CD8-positive, alpha-beta memory T cell (primary cell): Measurements from ENCODE around the gene DUSP7. TPM values are rescaled to one million over a fixed set of nuclear protein-coding genes. Genes with fewer than 3 reads are reported as not detected.
"Not testable (repeated sequence)": the region's sequence is repeated elsewhere in the genome, so short reads cannot be mapped to it uniquely, and the experiment has no call there.

Experiments used
- CTCF ChIA-PET: fragments of 350-600 bp; sonication (Branson Sonifier 250); formaldehyde crosslinking; loops from one replicate; lab custom pipeline; 2021; ENCODE audit warnings: antibody characterized with exemption; lab: Charles Lee
- POLR2A ChIA-PET: fragments of 350-600 bp; sonication (Branson Sonifier 250); formaldehyde crosslinking; loops from one replicate; lab custom pipeline; 2021; ENCODE audit warnings: antibody characterized with exemption; lab: Charles Lee
- DNase-seq, 5 donors: peaks; one replicate each; pipeline versions ENCODE4 v3.0.0 to v3.0.0-alpha.2; 2020 to 2022; ENCODE audit warnings: mixed read lengths in 1 of 5
- H3K27ac ChIP-seq: one replicate; pipeline ENCODE4 v1.7.0; 2013; ENCODE audit warnings: low read depth, mild to moderate bottlenecking, low read length, moderate library complexity
- H3K27me3 ChIP-seq: 2 replicates; pipeline ENCODE4 v1.7.0; 2013; ENCODE audit warnings: low read length, mild to moderate bottlenecking; ENCODE audit not compliant: insufficient read depth, poor library complexity, severe bottlenecking
- H3K36me3 ChIP-seq: 2 replicates; pipeline ENCODE4 v1.7.0; 2013; ENCODE audit warnings: mild to moderate bottlenecking, low read length, moderate library complexity; ENCODE audit not compliant: insufficient read depth
- H3K4me1 ChIP-seq: 2 replicates; pipeline ENCODE4 v1.7.0; 2013; ENCODE audit warnings: mild to moderate bottlenecking, low read length, moderate library complexity; ENCODE audit not compliant: insufficient read depth
- H3K4me3 ChIP-seq: 2 replicates; pipeline ENCODE4 v1.7.0; 2013; ENCODE audit warnings: mild to moderate bottlenecking, low read length
- H3K9me3 ChIP-seq: 2 replicates; pipeline ENCODE4 v1.7.0; 2013; ENCODE audit warnings: mild to moderate bottlenecking, low read length
- H3K27ac Mint-ChIP-seq, 8 donors: one replicate each; pipeline ENCODE4 v1.8.0; 2020 to 2021; ENCODE audit warnings: mixed read lengths in 8 of 8, mild to moderate bottlenecking in 6 of 8, inconsistent platforms in 3 of 8, moderate library complexity in 3 of 8
- H3K27me3 Mint-ChIP-seq, 2 donors: one replicate each; pipeline ENCODE4 v1.8.0; 2020 to 2021; ENCODE audit warnings: mixed read lengths in 2 of 2, mild to moderate bottlenecking in 1 of 2, moderate library complexity in 1 of 2
- H3K36me3 Mint-ChIP-seq, 3 donors: one replicate each; pipeline ENCODE4 v1.8.0; 2020 to 2021; ENCODE audit warnings: mixed read lengths in 3 of 3, inconsistent platforms in 1 of 3, mild to moderate bottlenecking in 1 of 3
- H3K4me1 Mint-ChIP-seq, 3 donors: one replicate each; pipeline ENCODE4 v1.8.0; 2020 to 2021; ENCODE audit warnings: mixed read lengths in 3 of 3, inconsistent platforms in 1 of 3, mild to moderate bottlenecking in 1 of 3
- H3K4me3 Mint-ChIP-seq, 7 donors: one replicate each; pipeline ENCODE4 v1.8.0; 2020 to 2021; ENCODE audit warnings: mixed read lengths in 7 of 7, mild to moderate bottlenecking in 6 of 7, moderate library complexity in 4 of 7, inconsistent platforms in 2 of 7
- H3K9me3 Mint-ChIP-seq, 5 donors: one replicate each; pipeline ENCODE4 v1.8.0; 2020 to 2022; ENCODE audit warnings: mixed read lengths in 5 of 5, mild to moderate bottlenecking in 3 of 5, moderate library complexity in 2 of 5, inconsistent platforms in 1 of 5
- polyA plus RNA-seq: library from polyadenylated mRNA; unstranded; fragments of 300-500 nt; fragmentation: Illumina TruSeq; gene quantifications from one replicate; pipeline ENCODE4 v1.2.3, GENCODE V29; 2021
- total RNA-seq, 2 experiments: library from RNA; stranded (reverse); gene quantifications; one replicate each; pipeline ENCODE4 v1.2.3, GENCODE V29; 2021

The DUSP7 gene
- total and polyA plus RNA-seq, 3 experiments from 2014 or later = 7.2 to 27.2 (median 26.3) TPM

DNA sequence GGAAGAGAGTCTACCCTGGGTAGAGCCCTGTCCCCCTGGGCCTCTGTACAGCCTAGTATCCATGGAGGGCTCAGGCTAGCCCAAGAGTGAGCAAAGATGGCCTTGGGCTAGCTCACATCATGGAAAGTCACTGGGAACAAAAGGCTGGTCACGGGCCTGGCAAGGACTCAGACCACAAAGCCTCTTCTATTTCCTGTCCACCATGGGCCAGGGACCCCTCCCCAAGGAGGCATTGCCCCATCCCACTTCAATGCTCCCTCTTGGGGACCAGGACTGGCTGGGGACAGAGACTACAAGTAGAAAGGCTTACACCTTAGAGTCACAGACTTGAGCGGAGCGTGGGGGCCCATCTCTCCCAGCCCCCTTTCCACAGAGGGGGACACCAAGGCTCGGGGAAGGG, 16.9 kb downstream of the DUSP7 start:
- H3K36me3 Mint-ChIP-seq = no peaks in the 10 kb centered on the region
- DNase-seq = no peak
- Histone ChIP-seq H3K27ac (no peak overlapping the region), H3K27me3 (no peaks in the 10 kb centered on the region), H3K9me3 (no peaks in the 10 kb centered on the region), H3K4me3 (no peak overlapping the region), H3K36me3 (no peaks in the 10 kb centered on the region), H3K4me1 (no peaks in the 10 kb centered on the region)
- no peak overlapping the region for H3K4me3 Mint-ChIP-seq
- CTCF ChIA-PET = no interaction called here
- H3K9me3 Mint-ChIP-seq = no peaks in the 10 kb centered on the region
- H3K27ac Mint-ChIP-seq = no peak overlapping the region
- peaks cover 0 to 2% of the 10 kb centered on the region in 2 donors for H3K27me3 Mint-ChIP-seq
- POLR2A ChIA-PET = no interaction called here
- peaks cover 8 to 19% (median 11%) of the 10 kb centered on the region in 3 donors for H3K4me1 Mint-ChIP-seq

GRCh38 chr3:52038227-52038626, 18.1 kb downstream of the DUSP7 start:
- Mint-ChIP-seq H3K36me3 (no peaks in the 10 kb centered on the region), H3K4me1 (peaks cover 8 to 12% (median 10%) of the 10 kb centered on the region in 3 donors), H3K27me3 (peaks cover 0 to 2% of the 10 kb centered on the region in 2 donors), H3K4me3 (no peak overlapping the region), H3K27ac (no peak overlapping the region), H3K9me3 (no peaks in the 10 kb centered on the region)
- POLR2A ChIA-PET = no interaction called here
- Histone ChIP-seq H3K27ac (no peak overlapping the region), H3K9me3 (no peaks in the 10 kb centered on the region), H3K4me3 (no peak overlapping the region), H3K36me3 (no peaks in the 10 kb centered on the region), H3K27me3 (no peaks in the 10 kb centered on the region), H3K4me1 (no peaks in the 10 kb centered on the region)
- CTCF ChIA-PET = interaction anchor here (0.9 kb wide), 1 partner anchor 37 kb away, joined by 3 read pairs; no protein-coding TSS in a partner anchor
- DNase-seq = no peak

- POLR2A ChIA-PET = no interaction called here
- Histone ChIP-seq H3K27me3 (no peaks in the 10 kb centered on the region), H3K36me3 (no peaks in the 10 kb centered on the region), H3K9me3 (no peaks in the 10 kb centered on the region), H3K27ac (no peak overlapping the region), H3K4me3 (no peak overlapping the region), H3K4me1 (no peaks in the 10 kb centered on the region)
- peaks cover 8 to 12% (median 9%) of the 10 kb centered on the region in 3 donors for H3K4me1 Mint-ChIP-seq
- no peak overlapping the region for H3K4me3 Mint-ChIP-seq
- no peaks in the 10 kb centered on the region for H3K9me3 Mint-ChIP-seq
- DNase-seq = no peak
- H3K27ac Mint-ChIP-seq = no peak overlapping the region
- peaks cover 0 to 2% of the 10 kb centered on the region in 2 donors for H3K27me3 Mint-ChIP-seq
- CTCF ChIA-PET = interaction anchor here (0.9 to 2.4 kb wide), 5 partner anchors 16 to 107 kb away, joined by 3 to 16 read pairs (median 4); partner anchors contain the start of gene DUSP7
- H3K36me3 Mint-ChIP-seq = no peaks in the 10 kb centered on the region
Measured at GRCh38 chr3:52037291-52037690, 19.1 kb downstream of the DUSP7 start.

GRCh38 chr3:52036829-52037228, 19.5 kb downstream of the DUSP7 start:
- H3K9me3 Mint-ChIP-seq = no peaks in the 10 kb centered on the region
- H3K36me3 Mint-ChIP-seq = no peaks in the 10 kb centered on the region
- H3K4me3 Mint-ChIP-seq = no peak overlapping the region
- DNase-seq = peak in 2 of 5 donors; percentile 12 to 58
- ChIA-PET CTCF (interaction anchor here (0.6 to 2.4 kb wide), 9 partner anchors 17 to 108 kb away, joined by 3 to 16 read pairs (median 3); partner anchors contain the start of gene DUSP7), POLR2A (interaction anchor here (0.6 kb wide), 1 partner anchor 17 kb away, joined by 5 read pairs; no protein-coding TSS in a partner anchor)
- no peaks in the 10 kb centered on the region for H3K27me3 ChIP-seq
- H3K27ac Mint-ChIP-seq = peak overlapping the region in 1 of 8 donors; percentile 12
- H3K27me3 Mint-ChIP-seq = peaks cover 0 to 1% of the 10 kb centered on the region in 2 donors
- peaks cover 3 to 7% (median 6%) of the 10 kb centered on the region in 3 donors for H3K4me1 Mint-ChIP-seq
- H3K27ac ChIP-seq = no peak overlapping the region
- H3K4me3 ChIP-seq = no peak overlapping the region
- no peaks in the 10 kb centered on the region for H3K4me1 ChIP-seq
- no peaks in the 10 kb centered on the region for H3K36me3 ChIP-seq
- no peaks in the 10 kb centered on the region for H3K9me3 ChIP-seq

DNA sequence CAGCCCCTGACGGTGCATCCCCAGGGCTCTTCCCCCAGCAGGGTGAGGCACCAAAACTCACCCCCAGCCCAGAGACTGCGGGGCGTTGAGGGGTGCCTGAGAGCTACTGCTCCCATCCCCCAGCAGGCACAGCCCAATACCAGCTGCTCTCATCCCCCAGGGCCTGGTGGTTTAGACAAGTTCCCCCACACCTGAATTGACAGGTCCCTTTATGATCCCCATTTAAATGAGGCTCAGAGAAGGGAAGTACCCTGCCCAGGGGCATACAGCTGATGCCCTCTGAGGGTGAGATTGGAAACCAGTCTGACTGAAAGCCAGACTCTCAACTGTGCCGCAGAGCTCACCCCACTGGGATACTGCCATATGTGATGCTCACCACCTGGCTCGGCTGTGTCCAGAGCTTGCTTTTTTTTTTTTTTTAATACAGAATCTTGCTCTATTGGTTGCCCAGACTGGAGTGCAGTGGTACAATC, 20.1 kb downstream of the DUSP7 start:
- no peaks in the 10 kb centered on the region for H3K27me3 Mint-ChIP-seq
- ChIA-PET CTCF (interaction anchor here (0.6 to 2.4 kb wide), 8 partner anchors 17 to 108 kb away, joined by 3 to 16 read pairs (median 3); partner anchors contain the start of gene DUSP7), POLR2A (interaction anchor here (0.6 kb wide), 2 partner anchors 17 to 75 kb away, joined by 4 to 5 read pairs; no protein-coding TSS in a partner anchor)
- Histone ChIP-seq H3K4me1 (no peaks in the 10 kb centered on the region), H3K36me3 (no peaks in the 10 kb centered on the region), H3K27ac (no peak overlapping the region), H3K9me3 (no peaks in the 10 kb centered on the region), H3K27me3 (no peaks in the 10 kb centered on the region), H3K4me3 (no peak overlapping the region)
- H3K36me3 Mint-ChIP-seq = no peaks in the 10 kb centered on the region
- DNase-seq = no peak
- no peaks in the 10 kb centered on the region for H3K9me3 Mint-ChIP-seq
- no peak overlapping the region for H3K4me3 Mint-ChIP-seq
- peaks cover 0 to 1% (median 1%) of the 10 kb centered on the region in 3 donors for H3K4me1 Mint-ChIP-seq
- H3K27ac Mint-ChIP-seq = peak overlapping the region in 1 of 8 donors; percentile 12

GRCh38 chr3:52034651-52035050, 21.7 kb downstream of the DUSP7 start:
- no peak overlapping the region for H3K4me3 Mint-ChIP-seq
- H3K9me3 ChIP-seq = no peaks in the 10 kb centered on the region
- H3K4me1 ChIP-seq = no peaks in the 10 kb centered on the region
- no peaks in the 10 kb centered on the region for H3K27me3 Mint-ChIP-seq
- no peaks in the 10 kb centered on the region for H3K36me3 ChIP-seq
- no peaks in the 10 kb centered on the region for H3K36me3 Mint-ChIP-seq
- DNase-seq = no peak
- H3K27ac ChIP-seq = no peak overlapping the region
- no peaks in the 10 kb centered on the region for H3K27me3 ChIP-seq
- no peaks in the 10 kb centered on the region for H3K9me3 Mint-ChIP-seq
- H3K4me1 Mint-ChIP-seq = no peaks in the 10 kb centered on the region
- ChIA-PET CTCF (no interaction called here), POLR2A (no interaction called here)
- no peak overlapping the region for H3K4me3 ChIP-seq
- peak overlapping the region in 1 of 8 donors; percentile 87 for H3K27ac Mint-ChIP-seq

- no peaks in the 10 kb centered on the region for H3K27me3 Mint-ChIP-seq
- Histone ChIP-seq H3K4me1 (no peaks in the 10 kb centered on the region), H3K27ac (no peak overlapping the region), H3K4me3 (no peak overlapping the region), H3K36me3 (no peaks in the 10 kb centered on the region), H3K27me3 (no peaks in the 10 kb centered on the region), H3K9me3 (no peaks in the 10 kb centered on the region)
- ChIA-PET CTCF (no interaction called here), POLR2A (no interaction called here)
- no peak overlapping the region for H3K27ac Mint-ChIP-seq
- no peak for DNase-seq
- no peaks in the 10 kb centered on the region for H3K36me3 Mint-ChIP-seq
- H3K4me1 Mint-ChIP-seq = no peaks in the 10 kb centered on the region
- no peak overlapping the region for H3K4me3 Mint-ChIP-seq
- H3K9me3 Mint-ChIP-seq = no peaks in the 10 kb centered on the region
Measured at GRCh38 chr3:52034212-52034611, 22.2 kb downstream of the DUSP7 start.

- H3K36me3 ChIP-seq, H3K36me3 Mint-ChIP-seq, H3K4me3 Mint-ChIP-seq, H3K27me3 ChIP-seq, H3K27ac Mint-ChIP-seq, H3K4me1 Mint-ChIP-seq, H3K9me3 ChIP-seq, H3K27ac ChIP-seq, H3K4me3 ChIP-seq, POLR2A ChIA-PET, H3K9me3 Mint-ChIP-seq, DNase-seq, H3K27me3 Mint-ChIP-seq, CTCF ChIA-PET, H3K4me1 ChIP-seq: not testable (repeated sequence)
Measured at GRCh38 chr3:52033748-52034147, 22.6 kb downstream of the DUSP7 start.
